ENCODE data around the gene NKX1-2.

DNA sequence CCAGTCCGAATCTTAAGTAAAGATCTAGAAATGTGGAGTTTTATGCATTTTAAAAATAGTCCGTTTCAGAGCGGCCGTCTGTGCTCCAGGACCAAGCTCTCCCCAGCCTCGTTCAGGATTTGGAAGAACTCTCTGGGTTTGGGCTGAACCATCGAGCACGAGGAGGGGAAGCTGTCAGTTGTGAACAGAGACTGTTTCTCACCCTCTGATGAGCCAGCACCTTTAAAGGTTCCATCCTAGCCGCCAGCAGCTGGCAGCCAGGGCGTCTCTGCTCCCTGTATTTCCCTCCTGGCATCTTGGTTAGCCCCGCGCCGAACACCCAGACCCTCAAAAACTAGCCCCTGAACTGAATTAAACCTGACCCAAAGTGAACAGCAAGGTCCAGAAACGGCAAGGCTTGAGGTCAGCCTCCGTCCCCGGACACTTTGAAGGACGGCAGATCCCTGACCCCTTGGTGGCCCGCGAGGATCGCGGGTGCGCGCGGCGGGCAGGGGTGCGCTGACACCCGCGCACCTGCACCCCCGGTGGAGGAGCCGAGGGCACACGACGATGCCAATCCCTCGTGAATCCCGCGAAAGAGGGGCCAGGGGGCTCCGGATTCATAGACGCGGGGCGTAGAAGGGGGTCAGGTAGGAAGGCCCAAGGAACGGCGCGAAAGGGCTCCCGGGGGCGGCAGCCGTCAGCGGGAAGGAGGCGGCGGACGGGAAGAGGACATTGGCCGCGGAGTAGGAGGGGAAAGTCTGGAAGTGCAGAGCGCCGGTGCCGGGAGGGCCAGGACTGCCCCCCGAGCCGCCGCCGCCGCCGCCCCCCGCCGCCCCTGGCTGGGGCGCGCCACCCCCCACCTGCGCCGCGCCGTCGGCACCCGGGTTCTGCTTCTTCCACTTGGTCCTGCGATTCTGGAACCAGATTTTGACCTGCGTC, 2.7 kb downstream of the NKX1-2 start:
- TF ChIP-seq, protein P1, sequence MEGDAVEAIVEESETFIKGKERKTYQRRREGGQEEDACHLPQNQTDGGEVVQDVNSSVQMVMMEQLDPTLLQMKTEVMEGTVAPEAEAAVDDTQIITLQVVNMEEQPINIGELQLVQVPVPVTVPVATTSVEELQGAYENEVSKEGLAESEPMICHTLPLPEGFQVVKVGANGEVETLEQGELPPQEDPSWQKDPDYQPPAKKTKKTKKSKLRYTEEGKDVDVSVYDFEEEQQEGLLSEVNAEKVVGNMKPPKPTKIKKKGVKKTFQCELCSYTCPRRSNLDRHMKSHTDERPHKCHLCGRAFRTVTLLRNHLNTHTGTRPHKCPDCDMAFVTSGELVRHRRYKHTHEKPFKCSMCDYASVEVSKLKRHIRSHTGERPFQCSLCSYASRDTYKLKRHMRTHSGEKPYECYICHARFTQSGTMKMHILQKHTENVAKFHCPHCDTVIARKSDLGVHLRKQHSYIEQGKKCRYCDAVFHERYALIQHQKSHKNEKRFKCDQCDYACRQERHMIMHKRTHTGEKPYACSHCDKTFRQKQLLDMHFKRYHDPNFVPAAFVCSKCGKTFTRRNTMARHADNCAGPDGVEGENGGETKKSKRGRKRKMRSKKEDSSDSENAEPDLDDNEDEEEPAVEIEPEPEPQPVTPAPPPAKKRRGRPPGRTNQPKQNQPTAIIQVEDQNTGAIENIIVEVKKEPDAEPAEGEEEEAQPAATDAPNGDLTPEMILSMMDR (conservative IDR thresholded peaks at IDR 0.05; ENCODE audit: low read length) = no peak
- TF ChIP-seq EZH2phosphoT487 (IDR thresholded peaks at IDR 0.05; ENCODE audit: borderline replicate concordance, low read depth, low read length) = no peak

Measured in OCI-LY7 (cell line).